Ishikawa (cell line): ENCODE results near the gene RPS21.

Experiments used
- CEBPB ChIP-seq: IDR thresholded peaks from 2 replicates; pipeline ENCODE4 v1.6.1; 2012
- CREB1 ChIP-seq: IDR thresholded peaks from 2 replicates; pipeline ENCODE4 v1.6.1; 2012; ENCODE audit warnings: low read depth
- EP300 ChIP-seq: IDR thresholded peaks from 2 replicates; pipeline ENCODE4 v1.6.1; 2012; ENCODE audit warnings: borderline replicate concordance
- FOXM1 ChIP-seq: IDR thresholded peaks from 2 replicates; pipeline ENCODE4 v1.6.1; 2012; ENCODE audit warnings: low read depth, borderline replicate concordance
- NFIC ChIP-seq: IDR thresholded peaks from 2 replicates; pipeline ENCODE4 v1.6.1; 2012
- RAD21 ChIP-seq: IDR thresholded peaks from 2 replicates; pipeline ENCODE4 v1.6.1; 2012; ENCODE audit warnings: low read depth
- TAF1 ChIP-seq: IDR thresholded peaks from 2 replicates; pipeline ENCODE4 v1.6.1; 2012; ENCODE audit warnings: low read depth, mild to moderate bottlenecking
- TCF12 ChIP-seq: IDR thresholded peaks from 2 replicates; pipeline ENCODE4 v1.6.1; 2012; ENCODE audit warnings: low read depth
- TEAD4 ChIP-seq: IDR thresholded peaks from 2 replicates; pipeline ENCODE4 v1.6.1; 2012
- YY1 ChIP-seq: IDR thresholded peaks from 2 replicates; pipeline ENCODE4 v1.6.1; 2012; ENCODE audit warnings: low read depth
- ZBTB7A ChIP-seq: IDR thresholded peaks from 2 replicates; pipeline ENCODE4 v1.6.1; 2012; ENCODE audit warnings: low read depth
- TF ChIP-seq, protein P1 (sequence below): IDR thresholded peaks from 2 replicates; pipeline ENCODE4 v1.6.1; 2012; ENCODE audit warnings: low read depth, mild to moderate bottlenecking
- TF ChIP-seq, protein P2 (sequence below): IDR thresholded peaks from 2 replicates; pipeline ENCODE4 v1.6.1; 2012
- TF ChIP-seq, protein P3 (sequence below): IDR thresholded peaks from 2 replicates; pipeline ENCODE4 v1.6.1; 2012

The RPS21 gene

DNA sequence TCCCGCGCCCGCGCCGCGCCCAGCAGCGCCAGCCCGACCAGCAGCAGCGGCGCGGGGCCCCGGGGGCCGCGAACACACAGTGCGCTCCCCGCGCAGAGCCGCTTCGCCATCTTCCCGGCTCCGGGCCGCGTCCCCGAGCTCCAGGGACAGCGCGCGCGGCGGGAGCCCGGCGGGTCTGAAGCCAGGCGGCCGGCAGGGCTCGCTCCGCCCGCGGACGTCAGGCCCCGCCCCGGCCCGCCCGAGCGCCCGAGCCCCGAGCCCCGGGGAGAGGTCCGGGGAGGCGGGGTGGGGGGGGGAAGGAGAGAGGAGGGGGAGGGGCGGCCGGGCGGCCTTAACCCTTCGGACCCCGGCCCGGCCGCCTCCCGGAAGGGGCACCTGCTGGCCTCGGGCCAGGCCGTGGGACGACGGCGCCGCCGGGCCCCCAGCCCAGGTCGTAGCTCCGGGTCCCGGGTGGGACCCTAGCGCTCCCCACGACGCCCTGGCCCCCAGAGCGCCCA lies 19.7 kb upstream of the RPS21 start, which contains the start of gene LAMA5:
LAMA5 (minus strand) TSS at position 177 of the 497 bp plus-strand sequence; CDS start at position 110, 67 bp downstream.
- TF ChIP-seq RAD21 (no peak), TEAD4 (no peak), TAF1 (peak; percentile 77; the same call in 1 of the 2 replicates), YY1 (peak; percentile 69), EP300 (0 out of 2 replicates have a peak, but pooled peaks have one; percentile 1), TCF12 (no peak), NFIC (peak; percentile 47; the same call in 1 of the 2 replicates), FOXM1 (no peak), CREB1 (no peak)
- TF ChIP-seq, protein P1, sequence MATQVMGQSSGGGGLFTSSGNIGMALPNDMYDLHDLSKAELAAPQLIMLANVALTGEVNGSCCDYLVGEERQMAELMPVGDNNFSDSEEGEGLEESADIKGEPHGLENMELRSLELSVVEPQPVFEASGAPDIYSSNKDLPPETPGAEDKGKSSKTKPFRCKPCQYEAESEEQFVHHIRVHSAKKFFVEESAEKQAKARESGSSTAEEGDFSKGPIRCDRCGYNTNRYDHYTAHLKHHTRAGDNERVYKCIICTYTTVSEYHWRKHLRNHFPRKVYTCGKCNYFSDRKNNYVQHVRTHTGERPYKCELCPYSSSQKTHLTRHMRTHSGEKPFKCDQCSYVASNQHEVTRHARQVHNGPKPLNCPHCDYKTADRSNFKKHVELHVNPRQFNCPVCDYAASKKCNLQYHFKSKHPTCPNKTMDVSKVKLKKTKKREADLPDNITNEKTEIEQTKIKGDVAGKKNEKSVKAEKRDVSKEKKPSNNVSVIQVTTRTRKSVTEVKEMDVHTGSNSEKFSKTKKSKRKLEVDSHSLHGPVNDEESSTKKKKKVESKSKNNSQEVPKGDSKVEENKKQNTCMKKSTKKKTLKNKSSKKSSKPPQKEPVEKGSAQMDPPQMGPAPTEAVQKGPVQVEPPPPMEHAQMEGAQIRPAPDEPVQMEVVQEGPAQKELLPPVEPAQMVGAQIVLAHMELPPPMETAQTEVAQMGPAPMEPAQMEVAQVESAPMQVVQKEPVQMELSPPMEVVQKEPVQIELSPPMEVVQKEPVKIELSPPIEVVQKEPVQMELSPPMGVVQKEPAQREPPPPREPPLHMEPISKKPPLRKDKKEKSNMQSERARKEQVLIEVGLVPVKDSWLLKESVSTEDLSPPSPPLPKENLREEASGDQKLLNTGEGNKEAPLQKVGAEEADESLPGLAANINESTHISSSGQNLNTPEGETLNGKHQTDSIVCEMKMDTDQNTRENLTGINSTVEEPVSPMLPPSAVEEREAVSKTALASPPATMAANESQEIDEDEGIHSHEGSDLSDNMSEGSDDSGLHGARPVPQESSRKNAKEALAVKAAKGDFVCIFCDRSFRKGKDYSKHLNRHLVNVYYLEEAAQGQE: no peak
- TF ChIP-seq, protein P2, sequence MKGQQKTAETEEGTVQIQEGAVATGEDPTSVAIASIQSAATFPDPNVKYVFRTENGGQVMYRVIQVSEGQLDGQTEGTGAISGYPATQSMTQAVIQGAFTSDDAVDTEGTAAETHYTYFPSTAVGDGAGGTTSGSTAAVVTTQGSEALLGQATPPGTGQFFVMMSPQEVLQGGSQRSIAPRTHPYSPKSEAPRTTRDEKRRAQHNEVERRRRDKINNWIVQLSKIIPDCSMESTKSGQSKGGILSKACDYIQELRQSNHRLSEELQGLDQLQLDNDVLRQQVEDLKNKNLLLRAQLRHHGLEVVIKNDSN: no peak

DNA sequence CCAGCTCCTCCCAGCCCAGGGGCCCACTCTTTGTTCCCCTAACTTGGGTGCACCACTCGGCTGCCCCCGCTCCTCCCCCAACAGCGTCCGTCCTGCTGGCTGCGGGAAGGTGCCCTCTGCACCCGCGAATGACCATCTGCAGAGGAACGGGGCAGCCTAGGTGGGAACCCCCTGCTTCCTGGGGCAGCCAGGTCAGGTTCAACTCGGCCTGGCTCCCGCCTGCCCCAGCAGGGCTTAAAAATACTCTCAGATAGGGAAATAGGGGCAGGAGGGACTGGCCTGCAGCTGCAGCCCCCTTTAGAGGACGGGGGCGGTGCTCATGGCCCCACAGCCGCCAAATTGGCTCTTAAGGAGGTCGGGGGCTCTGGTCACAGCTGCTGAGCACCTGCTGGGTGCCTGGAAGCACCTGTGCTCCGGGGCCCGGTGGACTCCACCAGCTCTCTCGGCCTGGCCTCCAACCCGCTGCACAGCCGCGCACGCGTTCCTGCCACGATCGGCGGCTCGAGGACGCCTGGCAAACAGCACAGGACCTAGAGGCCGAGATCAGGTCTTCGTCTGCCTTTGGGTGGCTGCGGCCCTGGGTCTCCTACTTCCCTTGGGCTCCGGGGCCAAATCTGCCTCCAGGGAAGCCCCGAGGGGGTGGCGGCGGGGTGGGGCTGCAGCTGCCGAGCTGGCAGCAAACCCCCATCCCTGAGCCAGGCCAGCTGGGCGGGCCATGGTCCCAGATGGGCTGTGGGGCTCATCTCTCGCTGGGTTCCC lies 19.1 kb upstream of the RPS21 start:
- TF ChIP-seq, protein P1: no peak
- TF ChIP-seq ZBTB7A: peak; percentile 45; the same call in 1 of the 2 replicates
- TF ChIP-seq CEBPB: no peak
- TF ChIP-seq, protein P3, sequence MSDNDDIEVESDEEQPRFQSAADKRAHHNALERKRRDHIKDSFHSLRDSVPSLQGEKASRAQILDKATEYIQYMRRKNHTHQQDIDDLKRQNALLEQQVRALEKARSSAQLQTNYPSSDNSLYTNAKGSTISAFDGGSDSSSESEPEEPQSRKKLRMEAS: peak; percentile 72
- 0 out of 2 replicates have a peak, but pooled peaks have one; percentile 22 for TF ChIP-seq TCF12
- TF ChIP-seq FOXM1: no peak
- TF ChIP-seq TAF1: no peak
- TF ChIP-seq CREB1: no peak
- no peak for TF ChIP-seq RAD21
- TF ChIP-seq NFIC: no peak
- no peak for TF ChIP-seq YY1
- no peak; the same call in 1 of the 2 replicates for TF ChIP-seq EP300
- TF ChIP-seq, protein P2: no peak

DNA sequence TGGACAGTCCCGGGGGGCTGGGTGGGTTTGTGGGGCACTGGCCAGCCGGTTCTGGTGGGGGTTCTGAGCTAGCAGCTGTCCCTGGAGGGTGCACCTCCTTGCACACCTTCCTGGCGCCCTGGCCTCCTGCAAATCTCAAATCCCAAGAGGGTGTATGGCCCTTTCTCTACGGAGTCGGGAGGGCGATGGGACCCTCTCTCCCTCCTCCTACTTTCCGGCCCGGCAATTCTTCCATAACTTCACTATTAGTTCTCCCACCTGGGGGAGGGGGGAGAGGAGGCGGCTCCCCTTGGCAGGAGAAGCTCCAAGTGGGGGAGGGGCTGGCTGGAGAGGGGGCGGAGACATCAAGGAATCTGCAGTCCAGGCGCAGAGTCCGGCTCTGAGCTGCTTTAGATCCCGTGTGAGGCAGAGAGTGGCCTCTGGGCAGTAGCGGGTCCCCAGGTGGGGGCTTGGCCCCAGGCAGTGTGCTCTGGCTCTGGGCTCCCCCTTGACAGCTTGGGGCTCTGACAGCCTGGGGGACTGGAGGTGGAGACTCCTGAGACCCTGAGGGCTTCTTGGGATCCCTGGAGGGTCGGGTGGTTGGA lies 18.4 kb upstream of the RPS21 start:
- TF ChIP-seq EP300 (no peak; the same call in 1 of the 2 replicates), TAF1 (no peak; the same call in 1 of the 2 replicates), ZBTB7A (peak; percentile 54), NFIC (no peak), CREB1 (no peak), TCF12 (no peak), TEAD4 (no peak)
- TF ChIP-seq, protein P3: no peak
- TF ChIP-seq, protein P1: no peak
